B cell (primary cell): ENCODE results near the gene SEC16B.

Experiments
- EZH2 ChIP-seq: IDR thresholded peaks from 2 replicates; pipeline ENCODE4 v1.6.1; 2012; ENCODE audit warnings: borderline replicate concordance, low read depth, mild to moderate bottlenecking, moderate library complexity, low read length; ENCODE audit not compliant: insufficient read depth, poor library complexity, severe bottlenecking
- TF ChIP-seq, protein P1 (sequence below): fragments of 200-600 bp; IDR thresholded peaks from one replicate; pipeline ENCODE4 v1.8.0; 2022; ENCODE audit warnings: antibody characterized with exemption, mild to moderate bottlenecking

DNA sequence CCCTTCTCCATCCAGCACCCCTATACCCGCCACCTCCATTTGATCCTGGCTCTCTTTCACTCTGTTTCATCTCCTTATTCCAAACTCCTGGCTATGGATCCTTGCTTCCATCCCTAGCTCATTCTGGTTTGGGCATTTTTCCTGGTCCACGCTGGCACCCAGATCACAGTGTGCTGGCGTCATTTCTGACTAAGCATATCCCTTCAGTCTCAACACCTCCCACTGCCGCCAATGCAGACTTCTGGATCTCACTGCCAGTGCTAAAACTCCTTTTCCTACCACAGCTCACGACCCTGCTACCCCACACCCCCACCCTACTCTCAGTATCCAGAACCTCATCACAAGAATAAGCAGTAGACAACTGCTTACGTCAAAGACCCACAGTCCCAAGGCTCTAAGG, 16.3 kb downstream of the SEC16B start:
- no peak for TF ChIP-seq EZH2
- TF ChIP-seq, protein P1, sequence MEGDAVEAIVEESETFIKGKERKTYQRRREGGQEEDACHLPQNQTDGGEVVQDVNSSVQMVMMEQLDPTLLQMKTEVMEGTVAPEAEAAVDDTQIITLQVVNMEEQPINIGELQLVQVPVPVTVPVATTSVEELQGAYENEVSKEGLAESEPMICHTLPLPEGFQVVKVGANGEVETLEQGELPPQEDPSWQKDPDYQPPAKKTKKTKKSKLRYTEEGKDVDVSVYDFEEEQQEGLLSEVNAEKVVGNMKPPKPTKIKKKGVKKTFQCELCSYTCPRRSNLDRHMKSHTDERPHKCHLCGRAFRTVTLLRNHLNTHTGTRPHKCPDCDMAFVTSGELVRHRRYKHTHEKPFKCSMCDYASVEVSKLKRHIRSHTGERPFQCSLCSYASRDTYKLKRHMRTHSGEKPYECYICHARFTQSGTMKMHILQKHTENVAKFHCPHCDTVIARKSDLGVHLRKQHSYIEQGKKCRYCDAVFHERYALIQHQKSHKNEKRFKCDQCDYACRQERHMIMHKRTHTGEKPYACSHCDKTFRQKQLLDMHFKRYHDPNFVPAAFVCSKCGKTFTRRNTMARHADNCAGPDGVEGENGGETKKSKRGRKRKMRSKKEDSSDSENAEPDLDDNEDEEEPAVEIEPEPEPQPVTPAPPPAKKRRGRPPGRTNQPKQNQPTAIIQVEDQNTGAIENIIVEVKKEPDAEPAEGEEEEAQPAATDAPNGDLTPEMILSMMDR: no peak
